HEK293 (cell line): ENCODE results near the gene MIF.

Experiments used
- CTCF ChIA-PET: fragments of 350-600 bp; formaldehyde crosslinking; extraction: SDS; loops from one replicate; lab custom pipeline; 2021; ENCODE audit warnings: antibody characterized with exemption; lab: Yijun Ruan, JAX
- POLR2A ChIA-PET: fragments of 300-600 bp; formaldehyde crosslinking; extraction: SDS; loops from one replicate; lab custom pipeline; 2020; ENCODE audit warnings: antibody characterized with exemption, inconsistent platforms; lab: Yijun Ruan, JAX
- H3K27ac ChIP-seq: fragments of 200-500 bp; sonication (Bioruptor generic); 2 replicates; pipeline ENCODE4 v1.5.1; 2014; ENCODE audit warnings: low read depth, low read length, control low read depth, inconsistent platforms; ENCODE audit errors: extremely low read depth
- H3K36me3 ChIP-seq, 2 experiments: fragments of 200-500 bp in 1 of 2; sonication (Bioruptor generic) in 1 of 2; 1 replicate in 1 of 2; 2 replicates in 1 of 2; pipeline ENCODE4 v1.5.1; 2014 to 2017; ENCODE audit warnings: inconsistent platforms in 2 of 2, low read length in 2 of 2; ENCODE audit not compliant: control insufficient read depth in 2 of 2, insufficient read depth in 1 of 2
- H3K4me1 ChIP-seq: fragments of 200-500 bp; sonication (Bioruptor generic); 2 replicates; pipeline ENCODE4 v1.5.1; 2014; ENCODE audit warnings: mild to moderate bottlenecking, low read length, inconsistent platforms; ENCODE audit not compliant: control insufficient read depth, insufficient read depth
- H3K4me3 ChIP-seq: 2 replicates; pipeline ENCODE4 v1.5.1; 2011; ENCODE audit warnings: low read depth, mild to moderate bottlenecking, control low read depth, low read length, moderate library complexity
- H3K9me3 ChIP-seq: fragments of 200-500 bp; sonication (Bioruptor generic); 2 replicates; pipeline ENCODE4 v1.5.1; 2014; ENCODE audit warnings: low read depth, low read length, inconsistent platforms; ENCODE audit not compliant: control insufficient read depth, insufficient read depth
- BCL6B ChIP-seq: fragments of 450-650 bp; formaldehyde crosslinking; IDR thresholded peaks from 2 replicates; pipeline ENCODE4 v1.5.1; 2017; ENCODE audit warnings: missing biosample characterization, missing genetic modification characterization
- EGR2 ChIP-seq: fragments of 450-650 bp; formaldehyde crosslinking; IDR thresholded peaks from 2 replicates; pipeline ENCODE4 v1.5.1; 2016; ENCODE audit warnings: low read depth, missing biosample characterization, missing genetic modification characterization
- GLIS2 ChIP-seq: fragments of 450-650 bp; formaldehyde crosslinking; IDR thresholded peaks from 2 replicates; pipeline ENCODE4 v1.5.1; 2016; ENCODE audit warnings: missing biosample characterization, missing genetic modification characterization
- HOXA7 ChIP-seq: sonication (generic); formaldehyde crosslinking; IDR thresholded peaks from 2 replicates; pipeline ENCODE4 v1.8.1; 2022; ENCODE audit warnings: missing genetic modification reagents, borderline replicate concordance
- KLF1 ChIP-seq: fragments of 450-650 bp; formaldehyde crosslinking; IDR thresholded peaks from 2 replicates; pipeline ENCODE4 v1.5.1; 2016; ENCODE audit warnings: missing biosample characterization, missing genetic modification characterization
- KLF17 ChIP-seq: fragments of 450-650 bp; formaldehyde crosslinking; IDR thresholded peaks from 2 replicates; pipeline ENCODE4 v1.5.1; 2016; ENCODE audit warnings: missing biosample characterization, missing genetic modification characterization
- KLF8 ChIP-seq: fragments of 450-650 bp; formaldehyde crosslinking; IDR thresholded peaks from 2 replicates; pipeline ENCODE4 v1.5.1; 2016; ENCODE audit warnings: missing biosample characterization, missing genetic modification characterization
- MYNN ChIP-seq: fragments of 450-650 bp; formaldehyde crosslinking; IDR thresholded peaks from 2 replicates; pipeline ENCODE4 v1.5.1; 2016; ENCODE audit warnings: missing biosample characterization, missing genetic modification characterization, borderline replicate concordance
- OVOL3 ChIP-seq: fragments of 450-650 bp; formaldehyde crosslinking; IDR thresholded peaks from 2 replicates; pipeline ENCODE4 v1.5.1; 2016; ENCODE audit warnings: missing biosample characterization, missing genetic modification characterization
- PBX3 ChIP-seq: sonication (generic); formaldehyde crosslinking; IDR thresholded peaks from 2 replicates; pipeline ENCODE4 v1.8.1; 2022; ENCODE audit warnings: mild to moderate bottlenecking, moderate library complexity, missing genetic modification reagents
- ZBTB7A ChIP-seq: fragments of 450-650 bp; formaldehyde crosslinking; IDR thresholded peaks from 2 replicates; pipeline ENCODE4 v1.5.1; 2016; ENCODE audit warnings: low read depth, missing biosample characterization, missing genetic modification characterization
- ZFP69B ChIP-seq: fragments of 450-650 bp; formaldehyde crosslinking; IDR thresholded peaks from 2 replicates; pipeline ENCODE4 v1.5.1; 2016; ENCODE audit warnings: missing biosample characterization, missing genetic modification characterization
- ZNF10 ChIP-seq: fragments of 450-650 bp; formaldehyde crosslinking; IDR thresholded peaks from 2 replicates; pipeline ENCODE4 v1.5.1; 2017; ENCODE audit warnings: missing biosample characterization, missing genetic modification characterization
- ZNF112 ChIP-seq: fragments of 450-650 bp; formaldehyde crosslinking; IDR thresholded peaks from 2 replicates; pipeline ENCODE4 v1.5.0; 2017; ENCODE audit warnings: missing biosample characterization, missing genetic modification characterization
- ZNF274 ChIP-seq, 2 experiments: fragments of 200-500 bp in 1 of 2; fragments of 450-650 bp in 1 of 2; sonication (Bioruptor generic) in 1 of 2; formaldehyde crosslinking in 1 of 2; IDR thresholded peaks; 2 replicates each; pipeline versions ENCODE4 v1.5.1 to v1.6.1; 2014 to 2016; ENCODE audit warnings: borderline replicate concordance in 1 of 2, inconsistent platforms in 1 of 2, low read length in 1 of 2, missing biosample characterization in 1 of 2, missing genetic modification characterization in 1 of 2
- ZNF366 ChIP-seq: fragments of 450-650 bp; formaldehyde crosslinking; conservative IDR thresholded peaks from 2 replicates; pipeline ENCODE4 v1.5.1; 2016; ENCODE audit warnings: missing biosample characterization, missing genetic modification characterization
- ZNF394 ChIP-seq: fragments of 450-650 bp; formaldehyde crosslinking; IDR thresholded peaks from 2 replicates; pipeline ENCODE4 v1.5.1; 2016; ENCODE audit warnings: missing biosample characterization, missing genetic modification characterization, mild to moderate bottlenecking, moderate library complexity, borderline replicate concordance
- ZNF423 ChIP-seq: fragments of 450-650 bp; formaldehyde crosslinking; IDR thresholded peaks from 2 replicates; pipeline ENCODE4 v1.5.1; 2016; ENCODE audit warnings: missing biosample characterization, missing genetic modification characterization
- ZNF530 ChIP-seq: fragments of 450-650 bp; formaldehyde crosslinking; IDR thresholded peaks from 2 replicates; pipeline ENCODE4 v1.5.1; 2016; ENCODE audit warnings: low read depth, missing biosample characterization, missing genetic modification characterization
- ZNF548 ChIP-seq: fragments of 450-650 bp; formaldehyde crosslinking; IDR thresholded peaks from 2 replicates; pipeline ENCODE4 v1.5.1; 2016; ENCODE audit warnings: missing biosample characterization, missing genetic modification characterization
- ZNF555 ChIP-seq: fragments of 450-650 bp; formaldehyde crosslinking; conservative IDR thresholded peaks from 2 replicates; pipeline ENCODE4 v1.5.1; 2017; ENCODE audit warnings: missing biosample characterization, mild to moderate bottlenecking, missing genetic modification characterization, inconsistent platforms
- ZNF580 ChIP-seq: fragments of 450-650 bp; formaldehyde crosslinking; IDR thresholded peaks from 2 replicates; pipeline ENCODE4 v1.5.1; 2016; ENCODE audit warnings: missing biosample characterization, missing genetic modification characterization
- ZNF639 ChIP-seq: fragments of 450-650 bp; formaldehyde crosslinking; IDR thresholded peaks from 2 replicates; pipeline ENCODE4 v1.5.1; 2016; ENCODE audit warnings: missing biosample characterization, missing genetic modification characterization
- ZNF645 ChIP-seq: fragments of 450-650 bp; formaldehyde crosslinking; IDR thresholded peaks from 2 replicates; pipeline ENCODE4; 2016; ENCODE audit warnings: missing biosample characterization, missing genetic modification characterization
- ZNF664 ChIP-seq: fragments of 450-650 bp; formaldehyde crosslinking; IDR thresholded peaks from 2 replicates; pipeline ENCODE4 v1.5.1; 2016; ENCODE audit warnings: missing biosample characterization, missing genetic modification characterization
- ZNF76 ChIP-seq: fragments of 450-650 bp; formaldehyde crosslinking; IDR thresholded peaks from 2 replicates; pipeline ENCODE4; 2016; ENCODE audit warnings: low read depth, missing biosample characterization, missing genetic modification characterization, borderline replicate concordance
- ZNF776 ChIP-seq: fragments of 450-650 bp; formaldehyde crosslinking; IDR thresholded peaks from 2 replicates; pipeline ENCODE4 v1.5.0; 2017; ENCODE audit warnings: missing biosample characterization, missing genetic modification characterization, borderline replicate concordance

Gene MIF

GRCh38 chr22:23901600-23901999, 7.4 kb downstream of the MIF start:
- CTCF ChIA-PET: interaction anchor here (3.5 kb wide), 1 partner anchor 8 kb away, joined by 26 read pairs; the partner anchor contains the start of gene MIF
- POLR2A ChIA-PET: interaction anchor here (1.0 kb wide), 1 partner anchor 12 kb away, joined by 9 read pairs; no protein-coding TSS in a partner anchor
- TF ChIP-seq ZNF274 (IDR thresholded peaks at IDR 0.05; ENCODE audit: low read length) (no peak), ZNF274 (tag by site-specific recombination; IDR thresholded peaks at IDR 0.05; ENCODE audit: borderline replicate concordance) (no peak), OVOL3 (tag by site-specific recombination) (no peak), ZNF423 (tag by site-specific recombination) (no peak), KLF8 (tag by site-specific recombination) (no peak), BCL6B (tag by site-specific recombination) (no peak), ZNF76 (no peak), ZNF10 (tag by site-specific recombination) (no peak), ZNF664 (tag by site-specific recombination) (no peak), KLF1 (tag by site-specific recombination) (no peak), ZNF548 (no peak), ZNF776 (tag by site-specific recombination) (no peak), ZNF645 (tag by site-specific recombination) (no peak), ZNF580 (tag by site-specific recombination) (no peak), ZNF530 (tag by site-specific recombination) (no peak), ZNF555 (tag by site-specific recombination) (no peak), PBX3 (CRISPR knock-in tag) (no peak), HOXA7 (no peak), KLF17 (no peak)
- H3K36me3 ChIP-seq: peaks cover 9 to 14% of the 10 kb centered on the region in 2 experiments; a peak in 2 of 3 replicates
- no peak overlapping the region for H3K27ac ChIP-seq
- H3K4me1 ChIP-seq: peaks cover 3% of the 10 kb centered on the region; the same call in 1 of the 2 replicates
- H3K4me3 ChIP-seq: no peak overlapping the region
- no peaks in the 10 kb centered on the region for H3K9me3 ChIP-seq

GRCh38 chr22:23903328-23903971, 9.3 kb downstream of the MIF start:
- Histone ChIP-seq H3K9me3 (no peaks in the 10 kb centered on the region), H3K4me3 (no peak overlapping the region), H3K4me1 (no peaks in the 10 kb centered on the region), H3K27ac (no peak overlapping the region), H3K36me3 (no peaks in the 10 kb centered on the region)
- CTCF ChIA-PET: interaction anchor here (0.7 to 3.5 kb wide), 5 partner anchors 10 to 384 kb away, joined by 3 to 26 read pairs (median 4); partner anchors contain the start of gene MIF
- POLR2A ChIA-PET: interaction anchor here (1.9 to 2.7 kb wide), 2 partner anchors 9 to 10 kb away, joined by 17 to 21 read pairs; partner anchors contain the start of gene MIF
- TF ChIP-seq ZNF366 (tag by site-specific recombination) (peak; percentile 74; the same call in 1 of the 2 replicates), ZBTB7A (tag by site-specific recombination) (no peak), PBX3 (CRISPR knock-in tag) (no peak), HOXA7 (no peak), GLIS2 (tag by site-specific recombination) (peak; percentile 66), ZNF112 (tag by site-specific recombination) (no peak), ZNF639 (no peak), ZFP69B (peak; percentile 39; the same call in 1 of the 2 replicates), EGR2 (tag by site-specific recombination) (0 out of 2 replicates have a peak, but pooled peaks have one; percentile 29), ZNF394 (tag by site-specific recombination) (0 out of 2 replicates have a peak, but pooled peaks have one; percentile 36), MYNN (tag by site-specific recombination) (no peak)
